Suprapubic skin (tissue), 4 donors: ENCODE data around the gene DNAJC4. TPM values are rescaled to one million over a fixed set of nuclear protein-coding genes. Genes with fewer than 3 reads are reported as not detected.
A peak's percentile ranks its signal among the peaks of the same experiment; 100 is the strongest.

Source experiments
- DNase-seq, 2 donors: peaks; one replicate each; pipeline ENCODE4 v3.0.0-alpha.2; 2019; ENCODE audit warnings: low spot score in 2 of 2
- H3K27ac ChIP-seq: fragments of 200-600 bp; sonication (generic); one replicate; pipeline ENCODE4 v1.5.1; 2019
- H3K27me3 ChIP-seq: fragments of 200-600 bp; sonication (generic); one replicate; pipeline ENCODE4 v1.5.1; 2019
- H3K36me3 ChIP-seq: fragments of 200-600 bp; sonication (generic); one replicate; pipeline ENCODE4 v1.5.1; 2019
- H3K4me1 ChIP-seq: fragments of 200-600 bp; sonication (generic); one replicate; pipeline ENCODE4 v1.5.1; 2019
- H3K4me3 ChIP-seq: fragments of 200-600 bp; sonication (generic); one replicate; pipeline ENCODE4 v1.5.1; 2019; ENCODE audit warnings: mild to moderate bottlenecking
- H3K9me3 ChIP-seq: fragments of 200-600 bp; sonication (generic); one replicate; pipeline ENCODE4 v1.5.1; 2019
- EP300 ChIP-seq: sonication (generic); formaldehyde crosslinking; IDR thresholded peaks from one replicate; pipeline ENCODE4 v1.6.1; 2017; ENCODE audit warnings: antibody characterized with exemption
- POLR2A ChIP-seq, 2 donors: fragments of 450-650 bp; IDR thresholded peaks; one replicate each; pipeline ENCODE4 v1.6.1; 2017; ENCODE audit warnings: antibody characterized with exemption in 2 of 2, mild to moderate bottlenecking in 2 of 2, moderate library complexity in 2 of 2
- POLR2AphosphoS5 ChIP-seq, 3 donors: sonication (generic); formaldehyde crosslinking; IDR thresholded peaks; one replicate each; pipeline ENCODE4 v1.6.1; 2017; ENCODE audit warnings: antibody characterized with exemption in 3 of 3
- WGBS: methylation state at CpG from one replicate; pipeline ENCODE4 v1.1.5; 2018; 5-methylcytosine and 5-hydroxymethylcytosine counted together
- total RNA-seq, 4 donors: library from RNA; depleted of rRNA; stranded (reverse); fragments of >200 nt; gene quantifications; one replicate each; pipeline ENCODE4 v1.1.0, GENCODE V29; 2016
- TF ChIP-seq, protein P1 (sequence below), 2 donors: fragments of 200-600 bp in 1 of 2; fragments of 450-650 bp in 1 of 2; sonication (generic) in 1 of 2; IDR thresholded peaks; one replicate each; pipeline ENCODE4 v1.5.1; 2016 to 2019; ENCODE audit warnings: antibody characterized with exemption in 2 of 2, mild to moderate bottlenecking in 1 of 2, moderate library complexity in 1 of 2

Gene DNAJC4
- total RNA-seq, 4 donors from 2014 or later = 26.9 to 55.1 (median 37.3) TPM

DNA sequence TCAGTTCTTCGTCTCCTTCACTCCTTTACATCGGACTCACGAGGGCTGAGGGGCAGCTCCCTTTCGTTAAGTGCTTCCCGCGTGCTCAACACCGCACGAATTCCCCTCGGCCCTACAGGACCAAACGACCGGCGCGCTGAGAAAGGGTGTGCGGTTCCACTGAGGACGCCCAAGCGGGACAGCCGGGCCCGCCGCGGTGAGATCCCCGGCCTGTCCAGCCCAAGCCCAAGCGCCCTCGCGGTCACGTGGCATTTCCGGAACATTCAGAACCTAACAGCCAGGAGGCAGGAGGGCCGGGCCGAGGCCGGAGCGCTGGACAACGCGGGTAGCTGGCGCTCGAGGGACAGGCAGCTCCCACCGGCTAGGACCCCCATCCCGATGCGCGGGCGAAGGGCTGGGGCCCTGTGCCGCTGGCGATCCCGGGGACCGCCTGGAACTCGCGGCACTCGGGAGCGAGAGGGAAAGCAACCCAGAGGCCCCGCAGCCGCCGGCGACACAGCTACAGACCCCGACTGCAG lies 45.1 kb upstream of the DNAJC4 start:
- Histone ChIP-seq H3K36me3 (no peaks in the 10 kb centered on the region), H3K4me3 (no peak overlapping the region), H3K27me3 (no peaks in the 10 kb centered on the region), H3K9me3 (no peaks in the 10 kb centered on the region), H3K27ac (peak overlapping the region; percentile 94), H3K4me1 (peaks cover 66% of the 10 kb centered on the region)
- DNase-seq = peak; percentile 95 to 96
- 0% methylated on average over 1 of the region's 52 CpGs for WGBS
- no peak for TF ChIP-seq EP300
- TF ChIP-seq, protein P1, sequence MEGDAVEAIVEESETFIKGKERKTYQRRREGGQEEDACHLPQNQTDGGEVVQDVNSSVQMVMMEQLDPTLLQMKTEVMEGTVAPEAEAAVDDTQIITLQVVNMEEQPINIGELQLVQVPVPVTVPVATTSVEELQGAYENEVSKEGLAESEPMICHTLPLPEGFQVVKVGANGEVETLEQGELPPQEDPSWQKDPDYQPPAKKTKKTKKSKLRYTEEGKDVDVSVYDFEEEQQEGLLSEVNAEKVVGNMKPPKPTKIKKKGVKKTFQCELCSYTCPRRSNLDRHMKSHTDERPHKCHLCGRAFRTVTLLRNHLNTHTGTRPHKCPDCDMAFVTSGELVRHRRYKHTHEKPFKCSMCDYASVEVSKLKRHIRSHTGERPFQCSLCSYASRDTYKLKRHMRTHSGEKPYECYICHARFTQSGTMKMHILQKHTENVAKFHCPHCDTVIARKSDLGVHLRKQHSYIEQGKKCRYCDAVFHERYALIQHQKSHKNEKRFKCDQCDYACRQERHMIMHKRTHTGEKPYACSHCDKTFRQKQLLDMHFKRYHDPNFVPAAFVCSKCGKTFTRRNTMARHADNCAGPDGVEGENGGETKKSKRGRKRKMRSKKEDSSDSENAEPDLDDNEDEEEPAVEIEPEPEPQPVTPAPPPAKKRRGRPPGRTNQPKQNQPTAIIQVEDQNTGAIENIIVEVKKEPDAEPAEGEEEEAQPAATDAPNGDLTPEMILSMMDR (IDR thresholded peaks at IDR 0.05) = peak; percentile 36 to 42
- TF ChIP-seq POLR2A (IDR thresholded peaks at IDR 0.05) = peak; percentile 91 to 98
- peak; percentile 56 to 77 (median 62) for TF ChIP-seq POLR2AphosphoS5 (IDR thresholded peaks at IDR 0.05)

DNA sequence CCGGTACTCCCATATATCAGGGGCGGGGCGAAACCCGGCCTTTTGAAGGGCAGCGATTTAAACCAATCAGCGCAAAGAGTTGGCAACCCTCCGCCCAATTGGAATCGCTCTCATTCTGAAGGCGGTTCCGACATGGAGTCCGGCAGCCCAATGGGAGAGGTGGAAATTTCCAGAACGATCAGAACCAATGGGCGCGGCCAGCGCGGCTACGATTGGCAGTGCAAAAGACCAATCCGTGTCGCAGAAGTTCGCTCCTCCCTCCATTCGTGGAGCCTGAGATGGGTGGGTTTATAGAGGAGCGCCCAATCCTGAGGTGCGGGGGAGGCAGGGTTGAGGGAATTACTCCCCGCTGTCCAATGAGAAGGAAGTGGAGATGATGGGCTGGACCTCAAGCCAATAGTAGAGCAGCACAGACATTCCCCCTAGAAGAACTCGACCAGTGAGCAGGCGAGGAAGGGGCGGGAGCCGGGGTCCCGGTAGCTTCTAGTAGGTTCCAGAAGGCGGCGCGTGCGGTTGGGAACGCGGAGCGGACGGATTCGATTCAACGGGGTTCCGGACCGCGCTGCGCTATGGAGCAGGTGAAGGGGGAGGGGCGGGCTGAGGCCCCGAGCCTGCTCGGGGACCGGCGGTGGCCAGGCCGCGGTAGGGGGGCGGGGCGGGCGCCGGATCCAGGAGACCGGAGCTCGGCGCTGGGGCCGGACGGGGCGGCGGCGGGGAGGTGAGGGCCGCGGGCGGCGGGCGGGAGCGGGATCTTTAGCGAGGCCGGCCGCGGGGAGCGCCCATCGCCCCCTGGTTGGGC lies 44.5 kb upstream of the DNAJC4 start, which contains the start of gene STIP1:
TSS of gene STIP1 (plus strand) at position 479 of the 799 bp plus-strand sequence. CDS start at position 570, 91 bp downstream.
- 0% methylated on average over 17 of the region's 74 CpGs for WGBS
- TF ChIP-seq, protein P1 (IDR thresholded peaks at IDR 0.05) = peak in 1 of 2 donors; percentile 53
- TF ChIP-seq POLR2AphosphoS5 (IDR thresholded peaks at IDR 0.05) = peak in 1 of 3 donors; percentile 69
- no peak for TF ChIP-seq POLR2A (IDR thresholded peaks at IDR 0.05)
- no peak for TF ChIP-seq EP300
- H3K4me3 ChIP-seq = no peak within 1 kb of the TSS
- H3K9me3 ChIP-seq = no peaks in the 10 kb centered on the region
- H3K27ac ChIP-seq = peak within 1 kb of the TSS; percentile 94
- H3K36me3 ChIP-seq = no peaks in the 10 kb centered on the region
- H3K4me1 ChIP-seq = peaks cover 61% of the 10 kb centered on the region
- peak; percentile 100 for DNase-seq
- no peaks in the 10 kb centered on the region for H3K27me3 ChIP-seq

DNA sequence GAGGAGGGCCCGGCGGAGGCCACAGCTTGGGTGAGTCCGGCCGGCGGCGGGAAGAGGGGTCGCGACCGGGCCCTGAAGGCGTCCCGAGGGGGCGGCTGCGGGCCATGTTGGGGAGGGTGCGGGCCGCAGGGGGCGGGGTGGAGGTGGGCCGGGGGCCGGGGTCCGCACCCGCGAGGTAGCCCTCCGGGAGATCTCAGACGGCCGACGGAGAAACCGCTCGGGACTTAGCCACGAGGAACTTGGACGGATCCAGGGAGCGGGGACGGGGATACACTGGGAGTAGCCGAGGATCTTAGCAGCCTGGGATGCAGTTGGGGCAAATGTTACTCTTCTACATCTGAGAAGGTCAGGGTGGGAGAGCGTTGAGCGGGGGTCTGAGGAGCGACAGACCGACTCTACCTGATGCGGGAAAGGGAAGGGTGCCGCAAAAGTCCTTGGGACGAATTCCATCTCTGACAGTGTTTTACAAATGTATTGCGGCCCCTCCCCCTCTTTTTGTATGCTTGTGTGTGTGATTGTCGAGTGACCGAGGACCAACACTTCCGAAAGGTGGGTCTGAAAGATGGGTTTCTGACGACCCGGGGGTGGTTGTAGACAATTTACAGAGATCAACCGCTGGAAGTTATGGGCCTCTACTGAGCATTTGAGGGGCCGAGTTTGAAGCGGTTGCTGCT lies 43.7 kb upstream of the DNAJC4 start:
- Histone ChIP-seq H3K27me3 (no peaks in the 10 kb centered on the region), H3K4me3 (no peak overlapping the region), H3K27ac (peak overlapping the region; percentile 90), H3K4me1 (peaks cover 53% of the 10 kb centered on the region), H3K9me3 (no peaks in the 10 kb centered on the region), H3K36me3 (no peaks in the 10 kb centered on the region)
- DNase-seq = no peak
- TF ChIP-seq, protein P1 (IDR thresholded peaks at IDR 0.05) = no peak
- TF ChIP-seq POLR2A (IDR thresholded peaks at IDR 0.05) (no peak), POLR2AphosphoS5 (IDR thresholded peaks at IDR 0.05) (no peak), EP300 (no peak)
- 1% methylated on average over 35 of the region's 48 CpGs for WGBS

DNA sequence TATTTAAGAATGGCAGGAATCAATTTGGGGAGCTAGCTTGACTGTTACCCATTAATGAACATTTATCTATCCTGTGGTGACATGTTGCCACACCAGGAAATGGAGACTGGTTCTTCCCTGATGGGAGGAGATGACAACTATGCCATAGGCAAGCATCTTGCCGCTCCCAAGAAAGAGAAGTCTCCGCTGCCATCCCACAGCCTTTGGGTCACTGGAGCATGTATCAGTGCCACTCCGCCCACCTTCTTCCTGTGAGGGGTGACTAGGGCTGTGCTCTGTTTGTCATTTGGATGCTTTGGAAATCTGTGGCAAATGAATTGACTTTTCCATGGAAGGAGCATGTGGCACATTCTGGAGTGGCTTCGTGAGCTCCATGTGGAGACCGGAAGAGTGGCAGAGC lies 37.9 kb upstream of the DNAJC4 start:
- peaks cover 18% of the 10 kb centered on the region for H3K4me1 ChIP-seq
- no peaks in the 10 kb centered on the region for H3K9me3 ChIP-seq
- 84% methylated on average over 5 of the region's 5 CpGs for WGBS
- H3K36me3 ChIP-seq = peaks cover 50% of the 10 kb centered on the region
- DNase-seq = no peak
- TF ChIP-seq, protein P1 (IDR thresholded peaks at IDR 0.05) = no peak
- TF ChIP-seq EP300 (no peak), POLR2A (IDR thresholded peaks at IDR 0.05) (no peak), POLR2AphosphoS5 (IDR thresholded peaks at IDR 0.05) (no peak)
- H3K27ac ChIP-seq = no peak overlapping the region
- no peak overlapping the region for H3K4me3 ChIP-seq
- no peaks in the 10 kb centered on the region for H3K27me3 ChIP-seq

DNA sequence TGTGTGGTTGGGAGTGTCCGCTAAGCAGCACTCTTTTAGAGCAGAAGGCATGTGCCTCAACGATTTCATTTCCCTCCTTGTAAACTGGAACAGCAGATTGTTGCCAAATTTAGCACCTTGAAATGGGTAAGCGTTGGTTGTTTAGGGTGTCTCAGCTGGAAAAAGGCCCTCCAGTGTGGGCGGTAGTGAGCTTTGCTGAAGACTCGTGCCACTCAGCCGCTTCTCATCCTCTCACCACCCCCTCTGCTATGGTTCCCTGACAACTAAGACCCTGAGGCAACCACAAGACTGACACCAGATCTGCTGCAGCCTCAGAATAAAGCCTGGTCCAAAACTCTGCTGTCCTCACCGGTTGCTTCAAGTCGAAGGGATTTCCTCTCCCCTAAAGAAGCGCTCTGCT lies 33.7 kb upstream of the DNAJC4 start:
- H3K36me3 ChIP-seq = peaks cover 92% of the 10 kb centered on the region
- no peaks in the 10 kb centered on the region for H3K27me3 ChIP-seq
- H3K4me3 ChIP-seq = no peak overlapping the region
- H3K9me3 ChIP-seq = no peaks in the 10 kb centered on the region
- TF ChIP-seq, protein P1 (IDR thresholded peaks at IDR 0.05) = no peak
- no peak for TF ChIP-seq POLR2A (IDR thresholded peaks at IDR 0.05)
- no peak for TF ChIP-seq POLR2AphosphoS5 (IDR thresholded peaks at IDR 0.05)
- no peak for TF ChIP-seq EP300
- WGBS = 73% methylated on average over 9 of the region's 9 CpGs
- no peaks in the 10 kb centered on the region for H3K4me1 ChIP-seq
- H3K27ac ChIP-seq = no peak overlapping the region
- no peak for DNase-seq
